AG10803 (cell line): ENCODE measurements around the gene CTRB1.
A peak's percentile ranks its signal among the peaks of the same experiment; 100 is the strongest.
"Not testable (repeated sequence)": the region's sequence is repeated elsewhere in the genome, so short reads cannot be mapped to it uniquely, and the experiment has no call there.

Experiments used
- DNase-seq: peaks from one replicate; pipeline ENCODE4 v3.0.0; 2010; ENCODE audit warnings: low read depth
- H3K4me3 ChIP-seq: 2 replicates; pipeline ENCODE4 v1.5.1; 2011; ENCODE audit warnings: mild to moderate bottlenecking, low read length, control low read depth
- TF ChIP-seq, protein P1 (sequence below): conservative IDR thresholded peaks from 2 replicates; pipeline ENCODE4 v1.5.1; 2011; ENCODE audit warnings: mild to moderate bottlenecking, low read length, control low read depth, inconsistent platforms

CTRB1 gene

DNA sequence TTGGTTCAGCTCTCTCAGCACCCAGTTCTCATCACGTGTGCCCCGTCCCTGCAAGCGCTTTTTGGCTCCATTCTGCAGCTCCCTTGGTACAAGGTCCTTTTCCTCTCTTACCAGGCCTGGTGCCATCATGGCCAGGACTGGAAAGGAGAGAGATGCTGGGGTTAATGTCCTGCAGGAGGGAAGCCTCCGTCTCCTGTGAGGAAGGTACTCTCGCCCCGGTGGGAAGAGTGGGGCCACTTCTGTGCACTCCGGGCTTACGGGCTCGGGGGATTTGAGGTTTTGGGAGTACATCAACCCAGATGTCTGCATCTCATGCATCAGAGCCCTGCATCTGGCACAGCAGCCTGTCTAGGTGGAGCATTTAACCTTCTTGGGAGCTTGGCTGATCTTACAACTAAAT is 22.0 kb upstream of the CTRB1 start:
- TF ChIP-seq, protein P1, sequence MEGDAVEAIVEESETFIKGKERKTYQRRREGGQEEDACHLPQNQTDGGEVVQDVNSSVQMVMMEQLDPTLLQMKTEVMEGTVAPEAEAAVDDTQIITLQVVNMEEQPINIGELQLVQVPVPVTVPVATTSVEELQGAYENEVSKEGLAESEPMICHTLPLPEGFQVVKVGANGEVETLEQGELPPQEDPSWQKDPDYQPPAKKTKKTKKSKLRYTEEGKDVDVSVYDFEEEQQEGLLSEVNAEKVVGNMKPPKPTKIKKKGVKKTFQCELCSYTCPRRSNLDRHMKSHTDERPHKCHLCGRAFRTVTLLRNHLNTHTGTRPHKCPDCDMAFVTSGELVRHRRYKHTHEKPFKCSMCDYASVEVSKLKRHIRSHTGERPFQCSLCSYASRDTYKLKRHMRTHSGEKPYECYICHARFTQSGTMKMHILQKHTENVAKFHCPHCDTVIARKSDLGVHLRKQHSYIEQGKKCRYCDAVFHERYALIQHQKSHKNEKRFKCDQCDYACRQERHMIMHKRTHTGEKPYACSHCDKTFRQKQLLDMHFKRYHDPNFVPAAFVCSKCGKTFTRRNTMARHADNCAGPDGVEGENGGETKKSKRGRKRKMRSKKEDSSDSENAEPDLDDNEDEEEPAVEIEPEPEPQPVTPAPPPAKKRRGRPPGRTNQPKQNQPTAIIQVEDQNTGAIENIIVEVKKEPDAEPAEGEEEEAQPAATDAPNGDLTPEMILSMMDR, result no peak
- no peak for DNase-seq
- no peak overlapping the region for H3K4me3 ChIP-seq

DNA sequence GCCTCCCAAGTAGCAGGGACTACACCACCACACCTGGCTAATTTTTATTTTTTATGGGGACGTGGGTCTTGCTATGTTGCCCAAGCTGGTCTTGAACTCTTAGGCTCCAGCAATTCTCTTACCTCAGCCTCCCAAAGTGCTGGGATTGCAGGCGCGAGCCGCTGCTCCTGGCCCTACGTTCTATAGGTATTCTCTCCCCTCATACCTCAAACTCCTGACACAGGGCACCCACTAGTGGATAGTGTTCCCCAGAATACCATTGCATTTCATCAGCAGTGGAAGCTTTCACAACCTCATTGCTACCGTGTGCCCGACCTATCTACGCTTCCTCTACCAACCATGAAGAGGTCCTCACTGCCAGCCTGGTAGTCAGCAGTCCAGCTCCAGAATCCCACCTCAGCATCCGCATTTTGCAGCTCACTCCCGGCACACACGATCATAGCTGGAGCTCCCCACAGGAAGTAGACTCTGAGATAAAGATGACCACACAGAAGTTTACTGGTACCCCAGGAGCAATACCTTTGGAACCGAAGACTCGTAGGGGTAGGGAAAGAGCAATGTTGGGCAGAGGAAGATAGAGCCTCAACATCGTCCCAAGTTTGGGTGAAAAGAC is 21.2 kb upstream of the CTRB1 start:
- TF ChIP-seq, protein P1, result no peak
- DNase-seq, result no peak
- no peak overlapping the region for H3K4me3 ChIP-seq

DNA sequence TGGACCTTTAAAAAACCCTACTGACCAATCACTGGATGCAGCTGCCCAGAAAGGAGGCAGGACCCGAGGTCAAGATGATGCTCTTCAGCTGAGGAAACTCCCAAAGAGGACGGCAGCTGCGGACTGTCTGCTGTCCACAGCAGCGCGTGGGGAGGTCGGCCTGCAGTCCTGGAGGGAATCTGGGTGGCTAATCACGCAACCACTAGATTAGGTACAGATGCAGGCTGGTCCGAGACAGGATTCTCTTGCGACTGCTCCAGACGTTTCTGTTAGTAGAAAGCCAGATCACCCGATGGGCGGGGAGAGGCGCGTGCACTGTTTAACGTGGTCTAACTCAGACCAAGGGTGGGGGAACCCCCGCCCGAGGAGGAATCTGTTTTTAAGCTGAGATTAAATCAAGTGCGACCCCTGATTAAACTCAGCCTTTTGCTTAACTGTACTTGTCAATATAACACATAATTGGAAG is 20.6 kb upstream of the CTRB1 start:
- H3K4me3 ChIP-seq, result peak overlapping the region; percentile 39
- TF ChIP-seq, protein P1, result no peak
- peak; percentile 66 for DNase-seq

DNA sequence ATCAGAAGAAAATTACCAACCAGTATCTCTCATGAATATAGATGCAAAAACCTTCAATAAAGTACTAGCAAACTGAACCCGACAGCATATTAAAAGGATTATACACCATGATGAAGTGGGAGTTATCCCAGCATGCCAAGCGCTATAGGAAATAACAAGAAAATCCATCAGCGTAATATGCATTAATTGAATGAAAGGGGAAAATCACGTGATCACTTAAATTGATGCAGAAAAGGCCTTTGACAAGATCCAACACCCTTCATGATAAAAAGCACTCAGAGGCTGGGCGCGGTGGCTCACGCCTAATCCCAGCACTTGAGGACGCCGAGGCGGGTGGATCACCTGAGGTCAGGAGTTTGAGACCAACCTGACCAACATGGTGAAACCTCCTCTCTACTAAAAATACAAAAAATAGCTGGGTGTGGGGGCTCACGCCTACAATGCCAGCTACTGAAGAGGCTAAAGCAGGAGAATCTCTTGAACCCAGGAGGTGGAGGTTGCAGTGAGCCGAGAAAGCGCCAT is 16.7 kb upstream of the CTRB1 start:
- TF ChIP-seq, protein P1, result no peak
- no peak overlapping the region for H3K4me3 ChIP-seq
- DNase-seq, result no peak

DNA sequence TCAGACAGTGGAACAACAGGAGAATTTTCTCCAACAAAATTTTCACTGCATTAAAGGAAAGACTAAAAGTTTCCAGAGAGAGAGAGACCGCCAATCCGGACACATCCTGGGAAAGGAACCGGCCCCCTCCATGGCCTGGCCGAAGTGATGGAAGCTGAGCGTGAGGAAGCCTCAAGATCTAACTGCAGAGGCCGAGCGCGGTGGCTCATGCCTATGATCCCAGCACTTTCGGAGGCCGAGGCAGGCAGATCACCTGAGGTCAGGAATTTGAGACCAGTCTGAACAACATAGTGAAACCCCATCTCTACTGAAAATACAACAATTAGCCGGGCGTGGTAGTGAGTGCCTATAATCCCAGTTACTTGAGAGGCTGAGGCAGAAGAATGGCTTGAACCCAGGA is 15.7 kb upstream of the CTRB1 start:
- H3K4me3 ChIP-seq, result no peak overlapping the region
- TF ChIP-seq, protein P1, result no peak
- no peak for DNase-seq

DNA sequence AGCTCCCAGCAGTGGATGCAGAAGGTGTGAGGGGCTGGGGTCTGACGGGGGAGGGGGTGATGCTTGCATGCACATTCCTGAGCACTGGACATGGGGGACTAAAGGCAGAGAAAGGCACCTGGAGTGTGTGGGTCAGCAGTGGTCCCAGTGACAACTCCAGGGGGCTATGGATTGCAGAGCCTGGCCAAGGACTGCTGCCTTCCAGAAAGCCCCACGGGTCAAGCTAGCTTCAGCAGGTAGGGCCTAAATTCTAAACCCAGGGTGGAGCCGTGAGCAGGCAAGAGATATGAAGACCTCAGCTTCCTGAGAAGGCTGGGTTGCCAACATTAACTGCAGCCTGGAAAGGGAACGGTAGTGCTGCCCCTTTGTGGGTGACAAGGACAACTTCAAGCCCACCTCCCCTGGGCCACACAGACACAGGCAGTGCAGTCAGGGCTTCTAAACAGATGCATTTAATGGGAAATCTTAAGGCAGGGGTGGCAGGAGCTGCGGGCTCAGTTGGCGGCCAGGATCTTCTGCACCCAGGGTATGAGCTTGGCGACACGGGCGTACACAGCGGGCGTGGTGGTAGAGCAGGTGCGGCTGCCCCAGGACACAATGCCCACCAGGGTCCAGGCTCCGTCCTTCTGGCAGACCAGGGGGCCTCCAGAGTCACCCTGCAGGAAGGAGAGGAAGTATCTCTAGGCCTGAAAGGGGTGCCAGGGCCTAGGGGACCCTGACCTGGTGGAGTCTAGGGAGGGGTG is 14.9 kb upstream of the CTRB1 start:
- TF ChIP-seq, protein P1, result no peak
- no peak for DNase-seq

DNA sequence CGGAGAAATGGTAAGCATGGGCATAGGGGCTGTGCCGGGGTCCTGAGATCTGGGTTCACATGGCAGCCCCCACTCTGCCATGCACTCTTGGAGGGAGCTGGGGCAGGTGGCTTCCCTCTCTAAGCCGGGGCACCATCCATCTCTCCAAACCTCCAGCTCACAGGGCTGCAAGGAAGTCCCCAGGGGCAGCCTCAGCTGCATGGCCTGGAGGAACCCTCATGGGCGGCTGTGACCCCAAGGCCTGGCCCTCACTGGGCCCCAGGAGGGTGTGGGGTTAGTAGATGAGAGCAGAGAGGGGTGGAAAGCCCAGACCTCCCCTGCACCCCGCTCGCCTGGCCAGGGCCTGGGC is 14.4 kb upstream of the CTRB1 start:
- TF ChIP-seq, protein P1, result no peak
- H3K4me3 ChIP-seq, result no peak overlapping the region
- DNase-seq, result no peak

More for the DNA sequence above, 14.9 kb upstream of the CTRB1 start:
- no peak overlapping the region for H3K4me3 ChIP-seq

DNA sequence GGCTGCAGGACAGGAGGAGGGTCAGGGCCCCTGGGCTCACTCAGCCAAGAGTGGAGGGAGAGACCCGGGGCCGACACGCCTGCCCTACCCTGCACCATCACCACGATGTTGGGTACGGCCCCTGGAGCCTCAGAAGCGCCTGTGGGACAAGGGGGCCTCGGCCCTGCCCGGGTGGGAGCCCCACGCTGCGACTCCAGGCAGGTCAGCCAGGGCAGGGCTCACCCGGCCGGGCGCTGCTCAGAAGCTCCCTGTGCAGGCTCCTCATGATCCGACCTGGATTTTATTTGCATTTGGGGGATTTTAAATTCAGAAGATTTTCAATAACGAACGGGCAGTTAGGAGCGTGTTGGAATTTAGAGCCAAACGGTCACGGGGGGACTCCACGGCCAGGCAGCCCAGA is 13.9 kb upstream of the CTRB1 start:
- not testable (repeated sequence) for DNase-seq, H3K4me3 ChIP-seq

DNA sequence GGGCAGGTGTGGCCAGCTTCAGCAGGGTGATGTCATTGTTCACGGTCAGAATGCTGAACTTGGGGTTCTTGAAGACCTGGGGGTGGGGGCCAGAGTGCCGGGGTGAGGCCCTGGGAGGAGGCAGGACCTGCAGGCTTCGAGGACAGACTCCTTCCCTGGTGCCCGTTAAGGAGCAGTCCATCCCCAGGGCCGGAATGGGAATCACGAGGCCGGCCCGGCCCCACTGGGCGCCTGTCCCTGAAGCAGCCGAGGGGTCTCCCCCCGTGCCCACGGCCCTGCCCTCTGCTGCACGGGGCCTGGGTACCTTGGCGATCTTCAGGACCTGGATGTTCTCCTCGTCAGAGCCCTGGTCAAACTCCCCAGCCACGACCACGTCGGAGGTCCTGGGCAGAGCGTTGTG is 13.3 kb upstream of the CTRB1 start:
- DNase-seq, H3K4me3 ChIP-seq: not testable (repeated sequence)

DNA sequence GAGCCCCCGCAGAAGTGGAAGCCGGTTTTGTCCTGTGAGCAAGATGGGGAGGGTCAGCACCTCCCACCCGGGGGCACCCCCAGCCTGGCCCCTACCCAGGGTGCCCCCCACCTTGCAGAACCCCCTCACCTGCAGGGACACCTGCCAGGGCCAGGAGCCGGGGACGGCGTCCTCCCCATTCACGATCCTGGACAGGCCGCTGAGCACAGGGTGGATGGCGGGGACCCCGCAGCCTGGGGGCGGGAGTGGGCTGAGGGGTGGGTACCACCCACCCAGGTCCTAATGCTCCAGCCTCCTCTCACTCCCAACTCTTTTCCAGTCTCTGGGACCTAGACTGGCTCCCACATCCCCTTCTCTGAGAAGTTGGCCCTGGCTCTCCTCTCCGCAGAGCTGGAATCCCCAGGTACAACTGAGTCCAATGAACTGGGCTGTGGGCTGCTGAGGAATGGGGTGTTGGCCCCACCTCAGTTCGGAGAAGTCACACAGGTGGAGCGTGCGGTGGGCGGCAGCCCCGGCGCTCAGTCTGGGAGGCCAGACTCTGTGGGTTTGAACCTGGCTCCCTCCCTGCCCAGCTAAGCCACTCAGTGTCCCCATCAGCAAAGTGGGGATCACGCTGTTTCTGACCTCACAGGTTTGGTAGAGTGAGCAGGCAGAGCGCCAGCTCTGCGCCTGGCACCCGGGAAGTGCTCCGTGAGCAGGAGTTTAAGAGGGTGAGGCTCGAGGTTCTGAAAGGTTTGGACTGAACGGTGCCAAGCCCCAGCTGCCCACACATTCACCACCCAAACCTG is 12.6 kb upstream of the CTRB1 start:
- H3K4me3 ChIP-seq, DNase-seq: not testable (repeated sequence)
